Measurements from ENCODE around the gene MYOM1.
"Not testable (repeated sequence)": the region's sequence is repeated elsewhere in the genome, so short reads cannot be mapped to it uniquely, and the experiment has no call there.

The MYOM1 gene

GRCh38 chr18:3058328-3059191 lies 161.2 kb downstream of the MYOM1 start:
- DNase-seq (ENCODE audit: low read depth, low spot score), result no peak

DNA sequence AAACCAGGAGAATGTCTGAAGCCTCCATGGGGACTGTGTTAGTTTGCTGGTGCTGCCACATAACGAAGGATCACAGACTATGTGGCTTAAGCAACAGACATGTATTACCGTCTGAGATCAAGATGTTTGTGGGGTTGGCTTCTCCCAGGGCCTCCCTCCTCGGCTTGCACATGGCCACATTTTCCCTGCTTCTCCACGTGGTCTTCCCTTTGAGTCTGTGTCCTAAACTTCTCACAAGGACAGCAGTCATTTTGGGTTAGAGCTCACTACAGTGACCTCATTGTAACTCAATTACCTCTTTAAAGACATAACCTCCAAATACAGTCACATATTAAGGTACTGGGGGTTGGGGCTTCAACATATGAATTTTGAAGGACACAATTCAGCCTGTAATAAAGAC lies 162.2 kb downstream of the MYOM1 start:
- DNase-seq (ENCODE audit: low read depth, low spot score), result no peak

GRCh38 chr18:3056311-3056710 lies 163.5 kb downstream of the MYOM1 start:
- no peak for DNase-seq (ENCODE audit: low read depth, low spot score)

DNA sequence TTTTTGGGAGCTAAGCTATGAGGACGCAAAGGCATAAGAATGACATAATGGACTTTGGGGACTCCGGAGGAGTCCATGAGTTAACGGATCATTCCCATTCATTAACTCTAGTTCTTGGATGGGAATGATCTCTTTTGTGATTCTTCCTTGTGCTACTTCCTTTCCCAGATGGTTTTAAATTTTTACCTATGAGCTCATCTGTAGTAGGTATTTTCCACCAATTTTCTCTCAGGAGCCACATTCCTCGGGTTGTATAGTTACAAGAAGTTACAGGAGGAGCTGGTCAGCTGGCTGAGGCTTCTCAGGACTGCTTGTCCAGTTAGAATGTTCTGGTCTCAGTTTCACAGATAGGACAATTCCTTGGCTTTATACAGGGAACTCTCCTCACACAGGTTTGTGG lies 164.0 kb downstream of the MYOM1 start:
- no peak for DNase-seq (ENCODE audit: low read depth, low spot score)

DNA sequence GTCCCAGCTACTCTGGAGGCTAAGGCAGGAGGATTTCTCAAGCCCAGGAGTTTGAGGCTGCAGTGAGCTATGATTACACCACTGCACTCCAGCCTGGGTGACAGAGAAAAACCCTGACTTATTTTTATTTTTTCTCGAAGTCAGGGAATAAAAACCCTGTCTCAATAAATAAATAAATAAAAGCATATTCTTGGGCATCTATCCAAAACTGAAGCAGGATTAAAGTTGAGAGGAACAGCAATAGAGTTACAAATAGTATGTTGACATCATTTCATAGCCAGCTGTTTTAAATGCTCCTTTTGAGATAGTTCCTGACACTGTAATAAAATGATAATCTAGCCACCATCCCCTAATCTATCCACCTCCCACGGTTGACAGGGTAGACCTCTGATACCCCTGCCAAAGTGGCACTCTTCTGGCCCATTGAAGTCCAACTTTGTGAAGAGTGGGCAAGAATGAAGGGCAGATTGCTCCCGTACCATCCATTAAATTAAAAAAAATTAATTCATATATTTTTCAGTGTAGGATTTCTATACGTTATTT lies 164.5 kb downstream of the MYOM1 start:
- DNase-seq (ENCODE audit: low read depth, low spot score), result no peak

DNA sequence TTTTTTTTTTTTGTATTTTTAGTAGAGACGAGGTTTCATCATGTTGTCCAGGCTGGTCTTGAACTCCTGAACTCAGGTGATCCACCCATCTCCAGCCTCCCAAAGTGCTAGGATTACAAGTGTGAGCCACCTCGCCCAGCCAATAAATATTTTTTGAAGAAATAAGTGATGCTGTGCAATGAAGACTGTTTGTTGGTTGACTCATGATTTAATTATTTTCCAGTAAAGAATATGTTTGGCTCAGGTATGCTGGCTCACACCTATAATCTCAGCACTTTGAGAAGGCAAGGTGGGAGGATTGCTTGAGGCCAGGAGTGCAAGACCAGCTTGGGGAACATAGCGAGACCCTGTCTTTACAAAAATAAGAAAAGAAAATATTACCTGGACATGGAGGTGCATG lies 165.0 kb downstream of the MYOM1 start:
- no peak for DNase-seq (ENCODE audit: low read depth, low spot score)

- no peak for DNase-seq (ENCODE audit: low read depth, low spot score)
Observed at GRCh38 chr18:3054214-3054613, 165.6 kb downstream of the MYOM1 start.

DNA sequence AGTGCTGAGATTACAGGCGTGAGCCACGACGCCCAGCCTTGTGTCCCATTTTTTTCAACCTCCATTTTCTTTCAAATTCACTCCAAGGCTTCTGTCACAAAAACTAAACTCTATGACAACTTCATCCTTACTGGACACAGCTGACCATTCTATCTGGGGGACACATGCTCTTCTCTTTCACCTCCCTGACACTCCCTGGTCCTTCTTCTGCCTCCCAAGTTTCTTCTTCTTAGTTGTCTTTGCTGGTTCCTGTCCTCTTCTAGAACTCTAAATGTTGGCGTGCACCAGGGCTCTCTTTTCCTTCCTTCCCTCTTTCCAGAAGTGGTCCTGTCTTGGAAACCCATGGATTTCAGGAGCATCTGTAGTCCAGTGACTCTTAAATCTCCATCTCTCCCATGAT lies 166.7 kb downstream of the MYOM1 start:
- DNase-seq (ENCODE audit: low read depth, low spot score), result no peak

- DNase-seq (ENCODE audit: low read depth, low spot score), result no peak
Observed at GRCh38 chr18:3052411-3052758, 167.4 kb downstream of the MYOM1 start.

DNA sequence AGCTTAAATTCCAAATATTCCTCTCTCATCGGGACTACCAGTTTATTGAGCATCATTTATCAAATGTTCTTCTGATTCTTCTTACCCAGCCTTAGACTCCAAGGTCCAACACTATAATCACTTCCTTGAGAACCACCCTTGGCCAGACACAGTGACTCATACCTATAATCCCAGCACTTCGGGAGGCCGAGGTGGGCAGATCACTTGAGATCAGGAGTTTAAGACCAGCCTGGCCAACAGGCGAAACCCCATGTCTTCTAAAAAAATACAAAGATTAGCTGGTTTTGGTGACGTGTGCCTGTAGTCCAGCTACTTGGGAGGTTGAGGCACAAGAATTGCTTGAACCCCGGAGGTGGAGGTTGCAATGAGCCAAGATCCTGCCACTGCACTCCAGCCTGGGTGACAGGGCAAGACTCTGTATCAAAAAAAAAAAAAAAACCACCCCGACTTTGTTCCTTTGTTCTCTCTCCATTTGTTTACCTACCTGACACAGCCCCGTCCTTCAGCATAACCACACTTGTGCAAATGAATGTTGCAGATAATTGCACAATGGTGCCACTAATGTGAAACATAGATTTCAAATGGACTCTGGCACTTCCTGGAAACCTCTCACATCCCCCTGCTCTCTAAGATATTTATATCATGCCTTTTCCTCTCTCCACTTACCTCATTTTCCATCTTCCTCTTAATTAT lies 167.9 kb downstream of the MYOM1 start:
- DNase-seq (ENCODE audit: low read depth, low spot score), result no peak

DNA sequence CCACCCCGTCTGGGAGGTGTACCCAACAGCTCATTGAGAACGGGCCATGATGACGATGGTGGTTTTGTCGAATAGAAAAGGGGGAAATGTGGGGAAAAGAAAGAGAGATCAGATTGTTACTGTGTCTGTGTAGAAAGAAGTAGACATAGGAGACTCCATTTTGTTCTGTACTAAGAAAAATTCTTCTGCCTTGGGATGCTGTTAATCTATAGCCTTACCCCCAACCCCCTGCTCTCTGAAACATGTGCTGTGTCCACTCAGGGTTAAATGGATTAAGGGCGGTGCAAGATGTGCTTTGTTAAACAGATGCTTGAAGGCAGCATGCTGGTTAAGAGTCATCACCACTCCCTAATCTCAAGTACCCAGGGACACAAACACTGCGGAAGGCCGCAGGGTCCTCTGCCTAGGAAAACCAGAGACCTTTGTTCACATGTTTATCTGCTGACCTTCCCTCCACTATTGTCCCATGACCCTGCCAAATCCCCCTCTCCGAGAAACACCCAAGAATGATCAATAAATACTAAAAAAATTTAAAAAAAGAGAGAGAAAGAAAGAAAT lies 169.8 kb downstream of the MYOM1 start:
- not testable (repeated sequence) for DNase-seq (ENCODE audit: low read depth, low spot score)

GRCh38 chr18:3048820-3049349 lies 170.9 kb downstream of the MYOM1 start:
- no peak for DNase-seq (ENCODE audit: low read depth, low spot score)

DNA sequence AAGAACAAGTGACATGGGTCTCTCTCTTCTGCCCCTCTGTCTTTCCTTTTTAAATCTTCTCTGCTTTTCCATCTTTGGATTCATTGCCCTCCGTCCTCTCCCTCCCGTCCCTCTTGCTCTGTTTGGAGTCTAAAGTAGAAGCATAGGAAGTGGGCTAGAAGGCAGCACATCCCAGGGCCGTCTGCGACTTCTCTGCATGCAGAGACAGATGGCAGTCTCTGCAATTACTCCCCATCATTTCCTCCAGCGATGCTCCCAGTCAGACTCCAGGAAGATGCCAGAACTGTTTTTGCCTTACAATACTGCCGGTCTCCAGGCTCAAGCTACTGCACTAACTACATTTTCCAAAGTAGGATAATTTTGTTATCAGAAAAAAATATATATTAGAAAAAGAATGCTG lies 171.6 kb downstream of the MYOM1 start:
- DNase-seq (ENCODE audit: low read depth, low spot score), result no peak

DNA sequence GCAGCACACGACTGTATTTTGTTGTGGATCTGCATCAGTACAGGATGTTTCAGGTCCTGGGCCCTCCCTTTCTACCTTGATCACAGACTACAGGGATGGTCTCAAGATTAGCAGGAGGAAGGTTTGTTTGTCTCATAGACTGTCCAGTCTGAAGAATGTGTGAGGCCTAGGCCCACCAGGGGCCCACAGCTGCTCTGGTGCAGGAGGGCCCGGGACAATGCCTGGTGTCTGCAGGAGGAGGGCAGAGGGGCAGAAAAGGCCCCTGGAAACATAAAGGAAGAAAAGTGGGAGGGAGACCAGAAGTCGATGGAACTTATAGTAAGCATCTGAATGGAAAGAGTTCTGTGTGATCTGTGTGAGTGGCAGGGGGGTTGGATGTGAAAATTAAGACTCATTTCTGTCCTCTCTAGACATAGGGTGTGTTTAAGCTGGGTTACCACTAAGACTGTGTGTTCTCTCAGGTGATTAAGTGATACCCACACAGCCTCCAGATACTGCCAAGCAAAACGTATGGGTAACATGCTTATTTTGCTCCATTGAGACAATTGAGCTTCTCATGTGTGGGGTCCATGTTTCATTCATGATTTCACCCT lies 173.5 kb downstream of the MYOM1 start:
- no peak for DNase-seq (ENCODE audit: low read depth, low spot score)

- no peak for DNase-seq (ENCODE audit: low read depth, low spot score)
Observed at GRCh38 chr18:3044931-3045698, 174.7 kb downstream of the MYOM1 start.

GRCh38 chr18:3042379-3042778 lies 177.4 kb downstream of the MYOM1 start:
- no peak for DNase-seq (ENCODE audit: low read depth, low spot score)

DNA sequence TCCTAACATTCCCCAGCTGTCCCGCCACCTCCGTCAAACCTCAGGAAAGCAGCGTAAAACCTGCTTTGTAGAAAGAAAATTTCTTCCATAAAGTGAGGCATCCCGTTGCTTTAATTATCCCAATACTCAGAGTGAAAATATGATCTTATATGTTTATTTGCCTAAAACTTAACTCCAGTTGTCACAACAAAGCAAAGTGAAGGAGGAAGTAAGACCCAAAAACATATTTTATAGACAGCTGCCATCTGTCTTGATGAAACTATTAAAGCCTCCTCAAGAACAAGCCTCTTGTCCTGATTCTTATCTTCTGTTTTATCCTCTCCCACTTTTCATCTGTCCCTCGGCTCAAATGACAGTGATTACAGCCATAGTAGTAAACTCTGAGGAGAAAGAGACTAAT lies 177.9 kb downstream of the MYOM1 start:
- DNase-seq (ENCODE audit: low read depth, low spot score), result no peak

GRCh38 chr18:3040881-3041280 lies 178.9 kb downstream of the MYOM1 start:
- no peak for DNase-seq (ENCODE audit: low read depth, low spot score)

GRCh38 chr18:3040173-3040572 lies 179.6 kb downstream of the MYOM1 start:
- no peak for DNase-seq (ENCODE audit: low read depth, low spot score)

DNA sequence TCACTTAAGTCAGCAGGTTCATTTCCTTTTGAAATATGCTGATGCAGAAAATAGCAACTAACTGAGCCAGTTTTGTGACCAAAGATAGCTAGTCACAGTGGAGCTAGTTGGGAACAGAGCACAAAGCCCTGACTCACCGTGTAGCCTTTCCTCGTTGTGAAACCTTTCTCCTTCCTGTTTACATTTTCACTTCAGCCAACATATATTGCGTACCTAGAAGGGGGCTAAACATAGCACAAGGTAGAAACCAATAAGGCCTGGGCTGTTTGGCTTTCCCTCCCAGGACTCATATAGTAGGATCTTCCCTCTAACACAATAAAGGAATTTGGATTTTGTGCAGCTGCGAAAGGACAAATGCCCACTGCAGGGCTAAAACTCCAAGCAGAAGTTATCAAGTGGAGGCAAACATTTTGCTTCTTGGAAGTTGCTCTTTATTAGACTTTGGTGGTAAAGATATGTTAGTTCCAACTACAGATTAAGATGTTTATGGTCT lies 182.3 kb downstream of the MYOM1 start:
- no peak for DNase-seq (ENCODE audit: low read depth, low spot score)

DNA sequence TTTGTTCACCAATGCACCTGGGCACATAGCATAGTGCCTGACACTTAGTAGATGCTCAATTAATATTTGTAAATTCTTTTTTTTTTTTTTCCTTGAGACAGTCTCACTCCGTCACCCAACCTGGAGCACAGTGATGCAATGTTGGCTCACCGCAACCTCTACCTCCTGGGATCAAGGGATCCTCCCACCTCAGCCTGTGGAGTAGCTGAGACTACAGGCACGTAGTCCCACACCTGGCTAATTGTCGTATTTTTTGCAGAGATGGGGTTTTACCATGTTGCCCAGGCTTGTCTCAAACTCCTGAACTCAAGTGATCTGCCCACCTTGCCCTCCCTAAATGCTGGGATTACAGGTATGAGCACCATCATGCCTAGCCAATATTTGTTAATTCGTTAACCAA lies 183.7 kb downstream of the MYOM1 start:
- DNase-seq (ENCODE audit: low read depth, low spot score), result no peak
